HL-60 (cell line): ENCODE measurements around the gene RNF225.

Experiments
- GABPA ChIP-seq: IDR thresholded peaks from 2 replicates; pipeline ENCODE4 v1.6.1; 2012; ENCODE audit warnings: low read depth
- POLR2AphosphoS5 ChIP-seq: IDR thresholded peaks from 2 replicates; pipeline ENCODE4 v1.6.1; 2012; ENCODE audit warnings: low read depth
- SPI1 ChIP-seq: IDR thresholded peaks from 2 replicates; pipeline ENCODE4 v1.6.1; 2012; ENCODE audit warnings: low read depth, mild to moderate bottlenecking, borderline replicate concordance
- TF ChIP-seq, protein P1 (sequence below): IDR thresholded peaks from one replicate; pipeline ENCODE4 v1.5.1; 2011; ENCODE audit warnings: low read length, control low read depth, inconsistent platforms; ENCODE audit not compliant: insufficient read depth
- TF ChIP-seq, protein P2 (sequence below): IDR thresholded peaks from 2 replicates; pipeline ENCODE4 v1.6.1; 2012; ENCODE audit warnings: low read depth; ENCODE audit not compliant: insufficient replicate concordance

DNA sequence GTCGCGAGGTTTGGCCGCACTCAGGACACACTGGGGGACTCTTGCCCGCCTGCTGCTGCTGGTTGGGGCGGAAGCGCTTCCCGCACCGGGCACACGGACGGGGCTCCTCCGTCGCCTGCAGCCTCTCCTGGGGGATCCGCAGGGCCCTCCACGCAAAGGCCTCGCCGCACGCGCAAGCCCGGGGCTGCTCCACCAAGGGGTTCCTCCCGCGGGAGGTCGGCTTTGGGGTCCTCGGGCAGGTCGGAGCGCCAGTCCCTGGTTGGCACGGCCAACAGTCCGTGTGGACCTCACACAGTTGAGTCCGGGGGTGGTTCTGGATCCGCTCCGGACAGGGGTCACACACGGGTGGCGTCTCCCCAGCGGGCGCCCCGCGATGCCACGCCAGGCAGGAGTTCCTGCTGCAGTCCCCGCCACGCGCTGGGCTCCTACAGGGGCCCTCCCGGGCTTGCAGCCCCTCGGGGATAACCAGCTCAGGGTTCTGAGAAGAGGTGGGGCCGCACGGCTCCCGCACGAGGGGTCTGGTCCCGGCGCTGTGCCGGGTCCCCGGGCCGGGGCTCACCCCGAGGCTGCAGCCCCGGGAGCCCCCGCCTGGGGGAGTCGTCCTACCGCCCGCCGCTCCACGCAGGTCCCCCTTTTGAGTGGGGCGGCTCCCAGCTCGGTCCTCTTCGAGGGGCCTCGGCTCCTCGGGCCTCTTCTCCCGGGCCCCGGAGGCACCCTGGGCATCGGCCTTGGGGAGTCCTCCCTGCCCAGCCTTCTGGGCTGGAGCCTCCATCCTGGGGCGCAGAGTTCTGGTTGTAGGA lies 26.7 kb upstream of the RNF225 start:
- TF ChIP-seq, protein P1, sequence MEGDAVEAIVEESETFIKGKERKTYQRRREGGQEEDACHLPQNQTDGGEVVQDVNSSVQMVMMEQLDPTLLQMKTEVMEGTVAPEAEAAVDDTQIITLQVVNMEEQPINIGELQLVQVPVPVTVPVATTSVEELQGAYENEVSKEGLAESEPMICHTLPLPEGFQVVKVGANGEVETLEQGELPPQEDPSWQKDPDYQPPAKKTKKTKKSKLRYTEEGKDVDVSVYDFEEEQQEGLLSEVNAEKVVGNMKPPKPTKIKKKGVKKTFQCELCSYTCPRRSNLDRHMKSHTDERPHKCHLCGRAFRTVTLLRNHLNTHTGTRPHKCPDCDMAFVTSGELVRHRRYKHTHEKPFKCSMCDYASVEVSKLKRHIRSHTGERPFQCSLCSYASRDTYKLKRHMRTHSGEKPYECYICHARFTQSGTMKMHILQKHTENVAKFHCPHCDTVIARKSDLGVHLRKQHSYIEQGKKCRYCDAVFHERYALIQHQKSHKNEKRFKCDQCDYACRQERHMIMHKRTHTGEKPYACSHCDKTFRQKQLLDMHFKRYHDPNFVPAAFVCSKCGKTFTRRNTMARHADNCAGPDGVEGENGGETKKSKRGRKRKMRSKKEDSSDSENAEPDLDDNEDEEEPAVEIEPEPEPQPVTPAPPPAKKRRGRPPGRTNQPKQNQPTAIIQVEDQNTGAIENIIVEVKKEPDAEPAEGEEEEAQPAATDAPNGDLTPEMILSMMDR = no peak
- TF ChIP-seq, protein P2, sequence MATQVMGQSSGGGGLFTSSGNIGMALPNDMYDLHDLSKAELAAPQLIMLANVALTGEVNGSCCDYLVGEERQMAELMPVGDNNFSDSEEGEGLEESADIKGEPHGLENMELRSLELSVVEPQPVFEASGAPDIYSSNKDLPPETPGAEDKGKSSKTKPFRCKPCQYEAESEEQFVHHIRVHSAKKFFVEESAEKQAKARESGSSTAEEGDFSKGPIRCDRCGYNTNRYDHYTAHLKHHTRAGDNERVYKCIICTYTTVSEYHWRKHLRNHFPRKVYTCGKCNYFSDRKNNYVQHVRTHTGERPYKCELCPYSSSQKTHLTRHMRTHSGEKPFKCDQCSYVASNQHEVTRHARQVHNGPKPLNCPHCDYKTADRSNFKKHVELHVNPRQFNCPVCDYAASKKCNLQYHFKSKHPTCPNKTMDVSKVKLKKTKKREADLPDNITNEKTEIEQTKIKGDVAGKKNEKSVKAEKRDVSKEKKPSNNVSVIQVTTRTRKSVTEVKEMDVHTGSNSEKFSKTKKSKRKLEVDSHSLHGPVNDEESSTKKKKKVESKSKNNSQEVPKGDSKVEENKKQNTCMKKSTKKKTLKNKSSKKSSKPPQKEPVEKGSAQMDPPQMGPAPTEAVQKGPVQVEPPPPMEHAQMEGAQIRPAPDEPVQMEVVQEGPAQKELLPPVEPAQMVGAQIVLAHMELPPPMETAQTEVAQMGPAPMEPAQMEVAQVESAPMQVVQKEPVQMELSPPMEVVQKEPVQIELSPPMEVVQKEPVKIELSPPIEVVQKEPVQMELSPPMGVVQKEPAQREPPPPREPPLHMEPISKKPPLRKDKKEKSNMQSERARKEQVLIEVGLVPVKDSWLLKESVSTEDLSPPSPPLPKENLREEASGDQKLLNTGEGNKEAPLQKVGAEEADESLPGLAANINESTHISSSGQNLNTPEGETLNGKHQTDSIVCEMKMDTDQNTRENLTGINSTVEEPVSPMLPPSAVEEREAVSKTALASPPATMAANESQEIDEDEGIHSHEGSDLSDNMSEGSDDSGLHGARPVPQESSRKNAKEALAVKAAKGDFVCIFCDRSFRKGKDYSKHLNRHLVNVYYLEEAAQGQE = no peak
- TF ChIP-seq GABPA = no peak
- TF ChIP-seq POLR2AphosphoS5 = no peak
- TF ChIP-seq SPI1 = no peak
